NT2/D1 (cell line): ENCODE measurements around the gene STK25.

ENCODE experiments used
- DNase-seq: peaks from one replicate; pipeline ENCODE4 v3.0.0-alpha.2; 2011; ENCODE audit warnings: low read depth, low spot score
- H3K27me3 ChIP-seq: 2 replicates; pipeline ENCODE4 v1.6.0; 2011; ENCODE audit warnings: mild to moderate bottlenecking; ENCODE audit not compliant: insufficient read length, insufficient read depth
- H3K36me3 ChIP-seq: 2 replicates; pipeline ENCODE4 v1.6.1; 2011; ENCODE audit warnings: mild to moderate bottlenecking, low read length, mixed read lengths; ENCODE audit not compliant: insufficient read depth, insufficient read length
- H3K4me1 ChIP-seq: 2 replicates; pipeline ENCODE4 v1.5.1; 2011; ENCODE audit not compliant: insufficient read depth, insufficient read length
- H3K4me3 ChIP-seq: 2 replicates; pipeline ENCODE4 v1.5.1; 2011; ENCODE audit warnings: low read depth; ENCODE audit not compliant: insufficient read length
- H3K9ac ChIP-seq: 2 replicates; pipeline ENCODE4 v1.6.0; 2011; ENCODE audit warnings: low read depth; ENCODE audit not compliant: insufficient read length
- H3K9me3 ChIP-seq: 2 replicates; pipeline ENCODE4 v1.5.1; 2011; ENCODE audit warnings: mild to moderate bottlenecking, low read length; ENCODE audit not compliant: insufficient read depth
- SUZ12 ChIP-seq: IDR thresholded peaks from 2 replicates; pipeline ENCODE4 v1.6.1; 2011; ENCODE audit not compliant: insufficient read length, insufficient read depth; ENCODE audit errors: extremely low read depth
- YY1 ChIP-seq: IDR thresholded peaks from 2 replicates; pipeline ENCODE4 v1.6.1; 2011; ENCODE audit not compliant: insufficient read length, insufficient read depth
- ZNF274 ChIP-seq: IDR thresholded peaks from 2 replicates; pipeline ENCODE4 v1.6.1; 2011; ENCODE audit warnings: mild to moderate bottlenecking, low read depth, low read length

The STK25 gene

DNA sequence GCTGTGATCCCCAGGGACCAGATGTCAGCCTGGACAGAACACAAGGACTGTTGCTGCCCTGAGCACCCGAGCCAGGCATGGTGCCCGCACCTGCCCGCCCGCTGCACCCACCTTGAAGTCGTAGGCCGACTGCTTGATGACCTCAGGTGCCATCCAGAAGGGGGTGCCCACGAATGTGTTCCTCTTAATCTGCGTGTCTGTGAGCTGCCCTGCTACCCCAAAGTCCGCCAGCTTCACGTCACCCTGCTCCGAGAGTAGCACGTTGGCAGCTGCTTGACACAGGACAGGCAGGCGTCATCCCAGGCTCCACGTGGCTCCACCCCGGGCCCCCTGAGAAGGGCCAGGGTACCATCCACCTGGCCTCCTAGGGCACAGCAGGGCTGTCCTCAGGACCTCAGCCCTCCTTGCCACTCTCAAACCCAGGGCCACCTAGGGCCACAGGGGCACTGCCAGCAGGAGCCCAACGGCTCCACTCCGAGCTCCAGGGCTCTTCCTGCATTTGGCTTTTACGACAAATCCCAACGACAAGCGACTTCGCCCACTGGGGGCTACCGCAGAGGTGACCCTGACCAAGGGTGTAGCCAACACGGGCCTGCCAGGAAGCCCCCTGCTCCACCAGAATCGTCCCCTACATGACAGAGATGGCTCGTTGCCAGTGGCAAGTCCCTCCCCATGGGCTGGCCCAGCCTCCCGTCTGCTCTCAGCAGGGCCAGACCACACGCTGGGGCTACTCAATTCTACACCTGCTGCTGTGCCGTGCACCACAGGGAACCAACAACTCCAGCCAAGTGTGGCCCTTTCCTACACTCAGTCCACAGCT is 9.0 kb downstream of the STK25 start:
- no peak overlapping the region for H3K4me3 ChIP-seq
- H3K36me3 ChIP-seq: peaks cover 91% of the 10 kb centered on the region
- TF ChIP-seq SUZ12 (no peak), ZNF274 (no peak), YY1 (no peak)
- no peak for DNase-seq
- H3K9ac ChIP-seq: peak overlapping the region; percentile 3
- peaks cover 11% of the 10 kb centered on the region for H3K4me1 ChIP-seq
- no peaks in the 10 kb centered on the region for H3K27me3 ChIP-seq
- no peaks in the 10 kb centered on the region for H3K9me3 ChIP-seq

DNA sequence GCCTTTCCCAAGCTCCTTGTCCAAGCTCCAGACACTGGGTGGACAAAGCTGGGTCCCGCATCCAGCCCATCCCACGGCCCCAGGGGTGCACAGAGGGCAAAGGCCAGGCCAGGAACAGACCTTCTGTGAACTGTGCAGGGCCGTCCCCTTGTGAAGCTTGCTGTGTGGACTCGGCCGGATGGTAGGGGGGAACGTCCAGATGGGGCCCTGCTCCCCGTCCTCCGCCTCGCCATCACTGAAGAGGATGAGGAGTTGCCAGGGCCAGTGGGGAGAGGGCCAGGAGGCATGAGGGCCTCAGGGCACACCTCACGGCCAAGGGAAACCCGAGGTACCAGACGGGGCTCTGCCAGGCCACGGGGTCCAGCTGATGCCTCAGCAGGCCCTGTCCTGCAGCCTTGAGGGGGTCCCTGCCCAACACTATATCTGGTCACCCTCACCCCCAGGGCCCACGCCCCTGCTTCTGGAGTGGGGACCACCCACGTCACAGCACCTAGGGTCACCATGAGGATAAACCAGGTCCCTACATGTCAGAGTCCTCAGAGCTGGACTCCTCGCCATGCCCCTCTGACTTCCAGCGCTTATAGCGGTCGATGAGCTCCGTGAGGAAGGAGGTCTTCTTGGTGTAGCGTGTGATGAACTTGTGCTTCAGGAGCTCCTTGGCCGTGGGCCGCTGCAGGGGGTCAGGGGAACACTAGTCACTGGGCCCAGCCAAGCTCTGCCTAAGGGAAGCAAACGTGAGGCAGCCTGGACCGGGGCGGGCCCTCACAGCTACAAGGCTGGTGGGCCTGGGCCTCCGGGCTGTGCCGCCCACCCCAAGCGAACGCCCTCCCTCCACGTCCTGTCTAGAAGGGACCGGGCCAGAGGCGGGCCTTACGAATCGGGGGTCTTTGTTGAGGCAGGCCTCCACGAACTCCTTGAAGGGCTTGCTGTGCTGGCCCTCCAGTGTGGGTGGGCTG is 10.0 kb downstream of the STK25 start:
- H3K4me3 ChIP-seq: no peak overlapping the region
- H3K36me3 ChIP-seq: peaks cover 90% of the 10 kb centered on the region
- peaks cover 10% of the 10 kb centered on the region for H3K4me1 ChIP-seq
- TF ChIP-seq YY1 (no peak), ZNF274 (no peak), SUZ12 (no peak)
- H3K9ac ChIP-seq: no peak overlapping the region
- DNase-seq: no peak
- no peaks in the 10 kb centered on the region for H3K27me3 ChIP-seq
- no peaks in the 10 kb centered on the region for H3K9me3 ChIP-seq

DNA sequence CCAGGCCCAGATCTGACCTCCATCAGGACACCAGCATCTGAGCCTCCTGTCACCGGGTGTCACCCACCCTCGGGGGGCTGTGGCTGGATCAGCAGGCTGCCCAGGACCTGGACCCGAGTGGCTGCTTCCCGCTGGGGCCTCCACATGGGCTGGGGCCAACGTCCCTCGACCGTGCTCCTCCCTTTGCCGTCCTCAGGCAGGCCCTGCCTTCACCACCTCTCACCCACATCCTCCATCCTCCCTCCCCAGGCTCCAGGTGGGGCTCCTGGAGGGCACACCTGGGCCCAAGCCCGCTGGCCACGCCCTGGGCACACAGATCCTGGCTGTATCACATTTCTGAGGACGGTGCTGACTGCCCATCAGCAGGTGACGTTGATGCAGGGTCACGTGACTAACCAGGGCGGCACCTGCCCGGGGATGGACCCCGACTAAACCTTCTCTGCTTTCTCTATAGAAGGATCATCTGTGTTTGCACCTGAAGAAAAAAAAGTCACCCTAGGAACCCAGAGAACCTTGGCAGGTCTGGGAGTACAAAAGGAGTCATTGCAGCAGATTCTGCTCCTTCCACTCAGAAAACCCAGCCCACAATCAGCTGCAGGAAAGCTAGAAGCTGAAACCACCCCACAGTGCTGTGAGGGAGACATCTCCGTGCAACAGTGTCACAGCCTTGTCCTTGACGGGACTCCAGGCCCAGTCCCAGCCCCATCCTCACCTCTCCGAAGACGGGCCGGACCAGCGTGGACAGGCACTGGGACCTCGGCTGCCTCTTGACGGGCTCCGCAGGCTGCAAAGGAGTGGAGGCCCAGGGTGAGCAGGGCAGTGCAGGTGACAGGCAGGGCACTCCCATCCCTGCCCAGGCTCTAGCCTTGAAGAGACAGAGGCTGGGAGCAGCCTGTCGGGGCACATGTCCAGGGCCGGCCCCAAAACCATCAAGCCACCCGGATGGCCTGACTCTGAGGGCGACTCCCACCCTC is 11.2 kb downstream of the STK25 start:
- H3K36me3 ChIP-seq: peaks cover 97% of the 10 kb centered on the region
- peaks cover 10% of the 10 kb centered on the region for H3K4me1 ChIP-seq
- no peak overlapping the region for H3K4me3 ChIP-seq
- H3K27me3 ChIP-seq: no peaks in the 10 kb centered on the region
- DNase-seq: no peak
- TF ChIP-seq SUZ12 (no peak), YY1 (no peak), ZNF274 (no peak)
- H3K9ac ChIP-seq: no peak overlapping the region
- H3K9me3 ChIP-seq: no peaks in the 10 kb centered on the region

DNA sequence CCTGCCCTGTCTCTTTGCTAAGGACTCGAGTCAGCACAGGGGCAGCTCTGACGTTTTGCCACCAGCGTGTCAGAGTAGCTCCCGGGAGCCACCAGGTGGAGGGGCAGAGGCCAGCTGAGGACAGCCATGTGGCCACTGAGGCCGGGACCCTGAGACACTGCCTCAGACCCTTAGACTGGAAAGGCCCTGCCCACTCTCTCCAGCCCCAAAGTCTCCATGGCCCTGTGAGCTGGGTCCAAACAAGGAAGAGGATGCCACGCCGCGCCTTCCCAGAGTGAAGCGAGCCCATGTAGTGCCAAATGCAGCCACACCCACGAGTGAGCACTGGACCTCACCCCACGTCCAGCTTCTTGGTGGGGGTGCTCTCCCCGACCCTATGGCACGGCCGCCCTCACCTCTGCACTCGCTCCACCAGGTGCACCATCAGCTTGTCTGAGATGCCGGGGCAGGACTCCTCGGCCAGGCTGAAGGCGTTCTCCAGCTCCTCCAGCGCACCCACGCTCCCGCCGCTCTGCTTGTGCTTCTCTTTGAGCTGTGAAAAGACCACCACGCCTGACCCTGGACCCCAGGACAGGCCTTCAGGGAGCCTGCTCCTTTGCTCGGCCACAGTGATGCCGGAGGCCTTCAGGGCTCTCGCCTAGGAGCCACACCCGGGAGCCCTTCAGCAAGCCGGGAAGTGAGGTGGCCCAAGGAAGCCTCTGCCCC is 12.2 kb downstream of the STK25 start:
- H3K4me3 ChIP-seq: no peak overlapping the region
- peaks cover 99% of the 10 kb centered on the region for H3K36me3 ChIP-seq
- no peak overlapping the region for H3K9ac ChIP-seq
- H3K27me3 ChIP-seq: no peaks in the 10 kb centered on the region
- TF ChIP-seq ZNF274 (no peak), SUZ12 (no peak), YY1 (no peak)
- peaks cover 10% of the 10 kb centered on the region for H3K4me1 ChIP-seq
- DNase-seq: no peak
- H3K9me3 ChIP-seq: no peaks in the 10 kb centered on the region

DNA sequence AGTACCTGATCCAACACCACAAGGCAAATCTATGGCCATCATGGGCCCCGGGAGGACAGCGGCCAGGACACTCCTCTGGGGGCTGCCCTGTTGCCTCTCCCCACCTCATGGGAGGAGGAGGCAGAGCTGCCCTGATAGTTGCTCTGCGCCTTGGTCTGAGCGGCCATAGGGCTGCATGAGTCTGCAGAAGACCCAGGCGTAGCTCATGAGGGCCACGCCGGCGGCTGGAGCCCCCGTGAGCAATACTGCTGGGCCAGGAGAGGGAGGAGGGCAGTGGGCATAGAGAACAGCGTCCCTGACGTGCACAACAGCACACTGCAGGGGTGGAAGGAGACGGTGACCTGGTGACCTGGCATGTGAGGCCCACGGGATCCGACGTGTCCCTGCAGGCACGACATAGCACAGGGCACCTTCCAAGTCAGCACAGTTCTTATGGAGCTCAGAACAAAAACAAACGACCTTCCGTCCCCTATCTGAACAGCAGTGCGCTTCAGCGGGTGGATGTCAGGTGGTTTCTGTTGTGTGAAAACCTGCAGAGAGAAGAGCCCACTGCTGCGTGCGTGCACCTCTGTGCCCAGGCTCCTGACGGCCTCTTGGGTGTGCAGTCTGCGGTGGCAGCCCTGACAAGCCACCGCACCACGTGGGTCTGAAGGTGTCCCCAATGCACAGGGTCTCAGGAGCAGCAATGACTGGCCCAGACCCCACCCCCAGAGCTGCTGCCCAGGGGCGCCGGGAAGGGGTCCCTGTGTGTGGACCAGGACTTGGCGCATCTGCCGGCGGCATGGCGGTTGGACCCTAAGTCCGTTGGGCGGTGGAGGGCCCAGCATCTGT is 13.0 kb downstream of the STK25 start:
- no peak for TF ChIP-seq ZNF274
- TF ChIP-seq SUZ12: no peak
- TF ChIP-seq YY1: no peak
- H3K4me3 ChIP-seq: no peak overlapping the region
- no peak for DNase-seq
- no peak overlapping the region for H3K9ac ChIP-seq
- no peaks in the 10 kb centered on the region for H3K9me3 ChIP-seq
- H3K27me3 ChIP-seq: no peaks in the 10 kb centered on the region
- H3K36me3 ChIP-seq: peaks cover 95% of the 10 kb centered on the region
- peaks cover 12% of the 10 kb centered on the region for H3K4me1 ChIP-seq
